ENCODE results near the gene GUCY2D. TPM values are rescaled to one million over a fixed set of nuclear protein-coding genes. Genes with fewer than 3 reads are reported as not detected.

The GUCY2D gene
- total RNA-seq, 2 experiments from 2014 or later, result not detected

DNA sequence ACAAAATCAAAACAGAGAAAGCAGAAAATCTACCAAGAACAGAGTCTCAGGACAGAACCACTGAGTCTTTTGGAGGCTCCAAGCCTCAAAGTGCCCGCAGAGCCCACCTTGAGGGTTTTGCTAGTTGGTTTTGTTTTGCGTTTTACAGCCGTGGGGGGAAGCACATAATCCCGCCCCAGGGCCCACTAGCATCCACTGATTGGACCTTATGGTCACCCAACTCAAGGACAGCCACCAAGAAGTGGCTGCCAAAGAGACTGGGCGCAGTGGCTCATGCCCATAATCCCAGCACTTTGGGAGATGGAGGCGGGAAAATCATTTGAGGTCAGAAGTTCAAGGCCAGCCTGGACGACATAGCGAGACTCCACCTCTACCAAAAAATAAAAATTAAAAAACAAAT lies 46.3 kb downstream of the GUCY2D start:
- H3K4me2 ChIP-seq (ENCODE audit: low read length), result no peak overlapping the region
- H4K20me1 ChIP-seq (ENCODE audit: insufficient read depth, low read length), result no peaks in the 10 kb centered on the region
- BruUV-seq (replicated peaks), result no TSS peak
- no peak overlapping the region for H3K27ac ChIP-seq (ENCODE audit: low read depth, low read length, poor library complexity, severe bottlenecking)
- TF ChIP-seq, protein P1, sequence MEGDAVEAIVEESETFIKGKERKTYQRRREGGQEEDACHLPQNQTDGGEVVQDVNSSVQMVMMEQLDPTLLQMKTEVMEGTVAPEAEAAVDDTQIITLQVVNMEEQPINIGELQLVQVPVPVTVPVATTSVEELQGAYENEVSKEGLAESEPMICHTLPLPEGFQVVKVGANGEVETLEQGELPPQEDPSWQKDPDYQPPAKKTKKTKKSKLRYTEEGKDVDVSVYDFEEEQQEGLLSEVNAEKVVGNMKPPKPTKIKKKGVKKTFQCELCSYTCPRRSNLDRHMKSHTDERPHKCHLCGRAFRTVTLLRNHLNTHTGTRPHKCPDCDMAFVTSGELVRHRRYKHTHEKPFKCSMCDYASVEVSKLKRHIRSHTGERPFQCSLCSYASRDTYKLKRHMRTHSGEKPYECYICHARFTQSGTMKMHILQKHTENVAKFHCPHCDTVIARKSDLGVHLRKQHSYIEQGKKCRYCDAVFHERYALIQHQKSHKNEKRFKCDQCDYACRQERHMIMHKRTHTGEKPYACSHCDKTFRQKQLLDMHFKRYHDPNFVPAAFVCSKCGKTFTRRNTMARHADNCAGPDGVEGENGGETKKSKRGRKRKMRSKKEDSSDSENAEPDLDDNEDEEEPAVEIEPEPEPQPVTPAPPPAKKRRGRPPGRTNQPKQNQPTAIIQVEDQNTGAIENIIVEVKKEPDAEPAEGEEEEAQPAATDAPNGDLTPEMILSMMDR (conservative IDR thresholded peaks at IDR 0.05; ENCODE audit: low read length), result no peak
- TF ChIP-seq EZH2phosphoT487 (IDR thresholded peaks at IDR 0.05; ENCODE audit: borderline replicate concordance, low read depth, low read length), result no peak
- H3K4me1 ChIP-seq (ENCODE audit: insufficient read depth, low read length, poor library complexity, severe bottlenecking), result no peaks in the 10 kb centered on the region
- intact Hi-C loops (cut with micrococcal nuclease; ENCODE audit: unreplicated experiment), result loop anchor here (10.0 kb wide), 1 partner anchor 224 kb away; no protein-coding TSS in a partner anchor
- H3K36me3 ChIP-seq (ENCODE audit: insufficient read depth, low read length), result no peaks in the 10 kb centered on the region
- H3K79me2 ChIP-seq (ENCODE audit: insufficient read depth, low read depth, low read length), result no peaks in the 10 kb centered on the region
- CTCF ChIA-PET (ENCODE audit: unreplicated experiment), result no interaction called here
- H2AFZ ChIP-seq (ENCODE audit: low read length), result no peak overlapping the region
- no peaks in the 10 kb centered on the region for H3K9me2 ChIP-seq (ENCODE audit: insufficient read depth, low read length)
- no peak for DNase-seq (ENCODE audit: low spot score)
- H3K9me3 ChIP-seq (ENCODE audit: low read length), result no peaks in the 10 kb centered on the region
- POLR2A ChIA-PET, result no interaction called here
- no peak overlapping the region for H3K4me3 ChIP-seq (ENCODE audit: low read depth, low read length, poor library complexity, severe bottlenecking)

DNA sequence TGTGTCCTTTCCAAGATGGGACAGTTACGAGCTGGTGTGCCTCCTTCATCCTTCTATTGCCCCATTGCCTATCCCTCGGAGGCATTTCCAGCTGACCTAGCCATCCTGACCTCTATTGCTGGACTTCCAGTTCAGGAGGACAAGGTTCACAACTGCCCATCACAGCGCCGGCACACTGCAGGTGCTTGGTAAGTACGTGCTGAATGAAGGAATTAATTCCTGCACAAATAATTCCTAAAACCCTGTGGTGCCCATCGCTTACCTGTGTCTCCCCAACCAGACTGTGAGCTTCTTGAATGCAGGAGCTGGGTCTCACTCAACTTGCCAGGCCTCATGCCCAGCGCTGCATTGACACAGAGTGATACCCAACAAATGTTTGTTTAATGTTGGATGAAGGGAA lies 49.4 kb downstream of the GUCY2D start:
- DNase-seq (ENCODE audit: low spot score), result no peak
- no peak overlapping the region for H2AFZ ChIP-seq (ENCODE audit: low read length)
- H3K9me3 ChIP-seq (ENCODE audit: low read length), result no peaks in the 10 kb centered on the region
- ChIA-PET CTCF (ENCODE audit: unreplicated experiment) (no interaction called here), POLR2A (interaction anchor here (0.6 kb wide), 1 partner anchor 66 kb away, joined by 3 read pairs; no protein-coding TSS in a partner anchor)
- no peak overlapping the region for H3K4me2 ChIP-seq (ENCODE audit: low read length)
- H3K4me3 ChIP-seq (ENCODE audit: low read depth, low read length, poor library complexity, severe bottlenecking), result no peak overlapping the region
- BruUV-seq (replicated peaks), result no TSS peak
- no peaks in the 10 kb centered on the region for H3K36me3 ChIP-seq (ENCODE audit: insufficient read depth, low read length)
- H3K79me2 ChIP-seq (ENCODE audit: insufficient read depth, low read depth, low read length), result no peaks in the 10 kb centered on the region
- H3K27ac ChIP-seq (ENCODE audit: low read depth, low read length, poor library complexity, severe bottlenecking), result no peak overlapping the region
- intact Hi-C loops (cut with micrococcal nuclease; ENCODE audit: unreplicated experiment), result no loop called here
- no peaks in the 10 kb centered on the region for H3K9me2 ChIP-seq (ENCODE audit: insufficient read depth, low read length)
- peaks cover 10% of the 10 kb centered on the region for H3K4me1 ChIP-seq (ENCODE audit: insufficient read depth, low read length, poor library complexity, severe bottlenecking)
- H4K20me1 ChIP-seq (ENCODE audit: insufficient read depth, low read length), result no peaks in the 10 kb centered on the region
- TF ChIP-seq, protein P1 (conservative IDR thresholded peaks at IDR 0.05; ENCODE audit: low read length), result no peak
- TF ChIP-seq EZH2phosphoT487 (IDR thresholded peaks at IDR 0.05; ENCODE audit: borderline replicate concordance, low read depth, low read length), result no peak

DNA sequence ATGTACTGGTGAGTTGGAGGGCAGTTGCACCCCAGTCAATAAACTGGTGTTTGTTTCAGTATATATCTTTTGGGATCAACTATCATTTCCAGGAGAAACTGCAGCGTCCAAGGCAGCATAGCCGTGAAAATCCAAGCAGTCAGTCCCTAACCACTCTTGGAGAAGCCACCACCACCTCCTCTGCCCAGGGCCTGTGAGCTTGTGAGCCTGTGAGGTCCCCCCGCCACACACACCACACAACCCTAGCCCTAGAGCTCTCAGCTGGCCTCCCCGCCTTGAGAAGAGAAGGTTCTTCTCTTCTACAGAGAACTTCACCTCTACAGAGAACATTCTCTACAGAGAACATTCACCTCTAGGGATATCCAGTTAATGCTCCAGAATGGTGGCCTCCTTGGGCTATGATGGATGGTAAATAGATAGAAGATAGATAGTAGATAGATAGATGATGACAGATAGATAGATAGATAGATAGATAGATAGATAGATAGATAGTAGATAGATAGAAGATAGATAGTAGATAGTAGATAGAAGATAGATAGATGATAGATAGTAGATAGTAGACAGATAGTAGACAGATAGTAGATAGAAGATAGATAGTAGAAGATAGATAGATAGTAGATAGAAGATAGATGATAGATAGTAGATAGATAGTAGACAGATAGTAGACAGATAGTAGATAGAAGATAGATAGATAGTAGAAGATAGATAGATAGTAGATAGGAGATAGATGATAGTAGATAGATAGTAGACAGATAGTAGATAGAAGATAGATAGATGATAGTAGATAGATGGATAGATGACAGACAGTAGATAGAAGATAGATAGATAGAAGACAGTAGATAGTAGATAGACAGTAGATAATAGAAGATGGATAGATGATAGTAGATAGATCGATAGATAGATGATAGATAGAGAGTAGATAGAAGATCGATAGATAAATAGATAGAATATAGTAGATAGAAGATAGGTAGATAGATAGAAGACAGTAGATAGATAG lies 50.1 kb downstream of the GUCY2D start:
- TF ChIP-seq, protein P1 (conservative IDR thresholded peaks at IDR 0.05; ENCODE audit: low read length), result no peak
- no peak for TF ChIP-seq EZH2phosphoT487 (IDR thresholded peaks at IDR 0.05; ENCODE audit: borderline replicate concordance, low read depth, low read length)
- no peak overlapping the region for H3K4me3 ChIP-seq (ENCODE audit: low read depth, low read length, poor library complexity, severe bottlenecking)
- H3K9me2 ChIP-seq (ENCODE audit: insufficient read depth, low read length), result no peaks in the 10 kb centered on the region
- CTCF ChIA-PET (ENCODE audit: unreplicated experiment), result no interaction called here
- no peak overlapping the region for H3K27ac ChIP-seq (ENCODE audit: low read depth, low read length, poor library complexity, severe bottlenecking)
- H3K79me2 ChIP-seq (ENCODE audit: insufficient read depth, low read depth, low read length), result no peaks in the 10 kb centered on the region
- no peaks in the 10 kb centered on the region for H3K9me3 ChIP-seq (ENCODE audit: low read length)
- H3K36me3 ChIP-seq (ENCODE audit: insufficient read depth, low read length), result no peaks in the 10 kb centered on the region
- no peak for DNase-seq (ENCODE audit: low spot score)
- no peak overlapping the region for H3K4me2 ChIP-seq (ENCODE audit: low read length)
- peaks cover 12% of the 10 kb centered on the region for H3K4me1 ChIP-seq (ENCODE audit: insufficient read depth, low read length, poor library complexity, severe bottlenecking)
- POLR2A ChIA-PET, result no interaction called here
- intact Hi-C loops (cut with micrococcal nuclease; ENCODE audit: unreplicated experiment), result no loop called here
- no TSS peak for BruUV-seq (replicated peaks)
- no peak overlapping the region for H2AFZ ChIP-seq (ENCODE audit: low read length)
- no peaks in the 10 kb centered on the region for H4K20me1 ChIP-seq (ENCODE audit: insufficient read depth, low read length)

Measured in OCI-LY7 (cell line).